A549 (cell line): ENCODE data around the gene FLNB. TPM values are rescaled to one million over a fixed set of nuclear protein-coding genes. Genes with fewer than 3 reads are reported as not detected.
A peak's percentile ranks its signal among the peaks of the same experiment; 100 is the strongest.

ENCODE experiments used
- ATAC-seq, 2 experiments: fragments of 200-7000 bp in 1 of 2; fragments of >200 bp in 1 of 2; cut with Nextera tagmentation in 1 of 2; cut with Tn5 transposase in 1 of 2; 3 replicates each; pipeline versions ENCODE4 v1.8.0 to v1.9.1; 2018 to 2020; ENCODE audit warnings: mild to moderate bottlenecking in 1 of 2, moderate library complexity in 1 of 2
- CTCF ChIA-PET: fragments of 300-600 bp; sonication (Branson Sonifier 250); formaldehyde crosslinking; extraction: SDS; loops from one replicate; lab custom pipeline; 2021; ENCODE audit warnings: antibody characterized with exemption, inconsistent platforms; lab: Yijun Ruan, JAX
- POLR2A ChIA-PET: fragments of 350-600 bp; formaldehyde crosslinking; extraction: SDS; loops from one replicate; lab custom pipeline; 2021; ENCODE audit warnings: antibody characterized with exemption, inconsistent platforms; lab: Yijun Ruan, JAX
- DNase-seq, 2 experiments: peaks; one replicate each; pipeline versions ENCODE4 v3.0.0 to v3.0.0-alpha.2; 2011 to 2016; ENCODE audit warnings: low read depth in 1 of 2, low spot score in 1 of 2
- FAIRE-seq: peaks from 2 replicates; lab custom pipeline; 2011; peaks lifted over from hg19 to GRCh38; lab: Jason Lieb, UNC
- H3K27ac ChIP-seq, 2 experiments: fragments of >200 bp; sonication (Bioruptor Twin); formaldehyde crosslinking; 3 replicates each; pipeline ENCODE4 v1.5.1; 2016 to 2017
- H3K4me1 ChIP-seq: fragments of >200 bp; sonication (Bioruptor Twin); formaldehyde crosslinking; 3 replicates; pipeline ENCODE4 v1.6.1; 2016
- H3K4me2 ChIP-seq: fragments of >200 bp; sonication (Bioruptor Twin); formaldehyde crosslinking; 3 replicates; pipeline ENCODE4 v1.6.1; 2016
- H3K4me3 ChIP-seq: fragments of >200 bp; sonication (Bioruptor Twin); formaldehyde crosslinking; 3 replicates; pipeline ENCODE4 v1.5.1; 2016
- H3K9me3 ChIP-seq: fragments of >200 bp; sonication (Bioruptor Twin); formaldehyde crosslinking; 3 replicates; pipeline ENCODE4 v1.6.1; 2016
- BHLHE40 ChIP-seq: IDR thresholded peaks from 2 replicates; pipeline ENCODE4 v1.6.1; 2012; ENCODE audit warnings: low read depth, low read length, inconsistent platforms
- CBX2 ChIP-seq: fragments of 200-600 bp; sonication (generic); IDR thresholded peaks from 2 replicates; pipeline ENCODE4 v1.6.1; 2016; ENCODE audit warnings: low read depth, mild to moderate bottlenecking, borderline replicate concordance
- CBX8 ChIP-seq: fragments of 200-600 bp; sonication (generic); IDR thresholded peaks from 2 replicates; pipeline ENCODE4 v1.6.1; 2016
- CTCF ChIP-seq: fragments of >200 bp; sonication (Bioruptor Twin); formaldehyde crosslinking; IDR thresholded peaks from 3 replicates; pipeline ENCODE4 v1.5.1; 2016
- EHMT2 ChIP-seq: fragments of 200-600 bp; sonication (generic); IDR thresholded peaks from 2 replicates; pipeline ENCODE4 v1.6.1; 2016; ENCODE audit warnings: antibody characterized with exemption, low read depth, mild to moderate bottlenecking, moderate library complexity
- FOXS1 ChIP-seq: fragments of 250-450 bp; sonication (Bioruptor Pico); IDR thresholded peaks from 2 replicates; pipeline ENCODE4 v1.5.0; 2020; ENCODE audit warnings: mild to moderate bottlenecking, moderate library complexity
- GATA3 ChIP-seq: IDR thresholded peaks from 2 replicates; pipeline ENCODE4 v1.6.1; 2012; ENCODE audit warnings: borderline replicate concordance
- KDM5A ChIP-seq: fragments of 200-600 bp; sonication (generic); IDR thresholded peaks from 2 replicates; pipeline ENCODE4 v1.6.1; 2016; ENCODE audit warnings: antibody characterized with exemption, mild to moderate bottlenecking
- MAZ ChIP-seq: fragments of 150-350 bp; IDR thresholded peaks from 2 replicates; pipeline ENCODE4 v1.6.1; 2014; ENCODE audit warnings: antibody characterized with exemption, low read depth, low read length, borderline replicate concordance
- RAD21 ChIP-seq, 2 experiments: fragments of >200 bp in 1 of 2; sonication (Bioruptor Twin) in 1 of 2; formaldehyde crosslinking in 1 of 2; IDR thresholded peaks in 1 of 2; conservative IDR thresholded peaks in 1 of 2; 2 replicates in 1 of 2; 3 replicates in 1 of 2; pipeline ENCODE4 v1.6.1; 2012 to 2018; ENCODE audit warnings: inconsistent platforms in 1 of 2
- RCOR1 ChIP-seq: fragments of 150-350 bp; IDR thresholded peaks from 2 replicates; pipeline ENCODE4 v1.6.1; 2014; ENCODE audit warnings: antibody characterized with exemption, low read length, low read depth
- RFX5 ChIP-seq: fragments of 450-650 bp; IDR thresholded peaks from 2 replicates; pipeline ENCODE4 v1.7.1; 2014; ENCODE audit warnings: antibody characterized with exemption, mild to moderate bottlenecking, moderate library complexity
- SREBF2 ChIP-seq: fragments of 450-650 bp; IDR thresholded peaks from 2 replicates; pipeline ENCODE4 v1.6.1; 2014; ENCODE audit warnings: mild to moderate bottlenecking, moderate library complexity
- ZC3H11A ChIP-seq: fragments of 450-650 bp; IDR thresholded peaks from 2 replicates; pipeline ENCODE4 v1.6.1; 2014; ENCODE audit warnings: antibody characterized with exemption, mild to moderate bottlenecking
- WGBS: methylation state at CpG from one replicate; pipeline ENCODE4 v1.1.6; 2017; ENCODE audit errors: missing lambda C conversion rate; 5-methylcytosine and 5-hydroxymethylcytosine counted together
- polyA plus RNA-seq, 4 experiments: library from polyadenylated mRNA; depleted of rRNA in 3 of 4; stranded (reverse); fragments of >200 nt; fragmentation: RNase III in 1 of 4; extraction: RNeasy Plus Mini Kit Qiagen cat#74134 plus additional on column Dnase treatment in 1 of 4; gene quantifications; 2 replicates in 3 of 4; 3 replicates in 1 of 4; pipeline ENCODE4 v1.2.3, GENCODE V29; 2011 to 2017
- TF ChIP-seq, protein P1 (sequence below): fragments of >200 bp; sonication (Bioruptor Twin); formaldehyde crosslinking; IDR thresholded peaks from 2 replicates; pipeline ENCODE4 v1.6.1; 2016
- TF ChIP-seq, protein P2 (sequence below): fragments of >200 bp; sonication (Bioruptor Twin); formaldehyde crosslinking; IDR thresholded peaks from 3 replicates; pipeline ENCODE4 v1.6.1; 2016
- TF ChIP-seq, protein P3 (sequence below): IDR thresholded peaks from 2 replicates; pipeline ENCODE4 v1.6.1; 2012

FLNB gene
- polyA plus RNA-seq, 2 of the 4 experiments (the other 2 are of a cell fraction): 235 to 439 TPM

- POLR2A ChIA-PET: interaction anchor here (0.6 to 0.9 kb wide), 2 partner anchors 9 to 68 kb away, joined by 4 read pairs; no protein-coding TSS in a partner anchor
Measured at GRCh38 chr3:57978316-57978715, 29.9 kb upstream of the FLNB start.

DNA sequence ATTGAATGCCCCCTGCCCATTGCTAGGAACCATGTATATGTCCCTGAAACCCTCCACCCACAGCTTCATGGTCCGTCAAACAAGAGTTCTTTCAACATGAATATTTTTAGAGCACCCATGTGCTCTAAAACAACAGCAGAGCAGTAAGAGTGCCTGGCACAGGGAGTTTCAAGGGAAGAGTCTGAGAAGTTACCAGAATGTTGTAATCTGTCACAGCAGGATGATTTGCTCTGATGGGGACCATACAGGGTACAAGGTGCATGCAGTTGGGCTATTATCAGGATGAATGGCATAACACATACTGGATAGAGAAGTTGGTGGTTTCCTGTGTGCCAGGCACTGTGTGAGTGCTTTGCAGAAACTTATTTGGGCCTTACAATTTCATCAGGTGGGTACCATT, 27.8 kb upstream of the FLNB start:
- H3K9me3 ChIP-seq: no peaks in the 10 kb centered on the region
- ChIA-PET POLR2A (no interaction called here), CTCF (interaction anchor here (0.8 to 1.1 kb wide), 2 partner anchors 18 to 27 kb away, joined by 3 to 4 read pairs; no protein-coding TSS in a partner anchor)
- ATAC-seq: no peak
- H3K4me1 ChIP-seq: peaks cover 80% of the 10 kb centered on the region
- 97% methylated on average over 1 of the region's 1 CpG for WGBS
- peak overlapping the region; percentile 92 to 98 for H3K27ac ChIP-seq
- FAIRE-seq: no peak
- no peak for DNase-seq
- TF ChIP-seq GATA3 (no peak), BHLHE40 (no peak), EHMT2 (no peak), ZC3H11A (no peak), MAZ (no peak), CBX8 (no peak)
- TF ChIP-seq, protein P1, sequence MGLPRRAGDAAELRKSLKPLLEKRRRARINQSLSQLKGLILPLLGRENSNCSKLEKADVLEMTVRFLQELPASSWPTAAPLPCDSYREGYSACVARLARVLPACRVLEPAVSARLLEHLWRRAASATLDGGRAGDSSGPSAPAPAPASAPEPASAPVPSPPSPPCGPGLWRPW: no peak
- TF ChIP-seq, protein P2, sequence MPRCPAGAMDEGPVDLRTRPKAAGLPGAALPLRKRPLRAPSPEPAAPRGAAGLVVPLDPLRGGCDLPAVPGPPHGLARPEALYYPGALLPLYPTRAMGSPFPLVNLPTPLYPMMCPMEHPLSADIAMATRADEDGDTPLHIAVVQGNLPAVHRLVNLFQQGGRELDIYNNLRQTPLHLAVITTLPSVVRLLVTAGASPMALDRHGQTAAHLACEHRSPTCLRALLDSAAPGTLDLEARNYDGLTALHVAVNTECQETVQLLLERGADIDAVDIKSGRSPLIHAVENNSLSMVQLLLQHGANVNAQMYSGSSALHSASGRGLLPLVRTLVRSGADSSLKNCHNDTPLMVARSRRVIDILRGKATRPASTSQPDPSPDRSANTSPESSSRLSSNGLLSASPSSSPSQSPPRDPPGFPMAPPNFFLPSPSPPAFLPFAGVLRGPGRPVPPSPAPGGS: no peak
- TF ChIP-seq, all 56 proteins: peak for 0
- H3K4me2 ChIP-seq: no peak overlapping the region
- H3K4me3 ChIP-seq: no peak overlapping the region

More at GRCh38 chr3:57978316-57978715, 29.9 kb upstream of the FLNB start:
- ATAC-seq (peak; percentile 32 to 61; a peak in 4 of 6 replicates), FAIRE-seq (no peak), DNase-seq (peak in 1 of 2 experiments; percentile 78)
- peak overlapping the region; percentile 92 to 98 for H3K27ac ChIP-seq
- no peak overlapping the region for H3K4me3 ChIP-seq
- WGBS: 4% methylated on average over 8 of the region's 8 CpGs
- H3K4me1 ChIP-seq: peaks cover 79% of the 10 kb centered on the region
- peak overlapping the region; percentile 82 for H3K4me2 ChIP-seq
- 0 out of 5 replicates have a peak, but pooled peaks of 1 of the 2 experiments have one; percentile 7 for TF ChIP-seq RAD21 (conservative IDR thresholded peaks at IDR 0.05 in 1 of 2, IDR thresholded peaks at IDR 0.05 in 1 of 2)
- 0 out of 2 replicates have a peak, but pooled peaks have one; percentile 22 for TF ChIP-seq GATA3
- TF ChIP-seq CTCF: no peak
- no peak for TF ChIP-seq FOXS1 (CRISPR knock-in tag)
- no peak for TF ChIP-seq KDM5A
- TF ChIP-seq, protein P3, sequence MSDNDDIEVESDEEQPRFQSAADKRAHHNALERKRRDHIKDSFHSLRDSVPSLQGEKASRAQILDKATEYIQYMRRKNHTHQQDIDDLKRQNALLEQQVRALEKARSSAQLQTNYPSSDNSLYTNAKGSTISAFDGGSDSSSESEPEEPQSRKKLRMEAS: 0 out of 2 replicates have a peak, but pooled peaks have one; percentile 17
- TF ChIP-seq SREBF2: no peak
- H3K9me3 ChIP-seq: no peaks in the 10 kb centered on the region
- CTCF ChIA-PET: interaction anchor here (1.0 to 1.2 kb wide), 2 partner anchors 15 to 16 kb away, joined by 3 read pairs; no protein-coding TSS in a partner anchor

DNA sequence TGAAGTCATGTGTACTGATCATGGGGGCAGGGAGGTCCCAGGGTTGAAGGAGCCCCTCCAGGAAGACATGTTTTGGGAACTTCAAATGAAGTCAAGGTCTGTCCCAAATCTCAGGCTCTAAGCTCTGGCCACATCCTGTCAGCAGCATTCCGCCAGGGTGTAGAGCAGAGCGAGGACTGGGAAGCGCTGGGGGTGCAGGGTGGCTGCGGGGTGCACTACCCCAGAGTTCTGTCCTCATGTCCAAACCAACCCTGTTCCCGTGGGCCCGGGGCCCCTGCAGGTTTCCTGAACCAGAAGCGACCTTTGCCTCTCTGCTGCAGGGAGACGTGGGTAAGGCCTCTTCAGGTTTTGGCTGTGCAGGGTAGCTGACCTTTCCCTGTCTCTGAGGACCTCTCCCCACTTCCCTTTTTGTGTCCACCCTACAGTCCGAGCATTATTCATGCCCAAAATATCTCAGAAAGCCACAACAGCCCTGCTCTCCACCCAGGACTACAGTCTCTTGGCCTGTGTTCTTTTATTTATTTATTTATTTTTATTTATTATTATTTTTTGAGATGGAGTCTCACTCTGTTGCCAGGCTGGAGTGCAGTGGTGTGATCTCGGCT, 26.6 kb upstream of the FLNB start:
- TF ChIP-seq CBX8 (no peak), RCOR1 (no peak), CBX2 (no peak), KDM5A (no peak), RFX5 (no peak)
- ChIA-PET CTCF (interaction anchor here (0.8 to 1.3 kb wide), 2 partner anchors 9 to 19 kb away, joined by 4 read pairs; no protein-coding TSS in a partner anchor), POLR2A (no interaction called here)
- 75% methylated on average over 10 of the region's 10 CpGs for WGBS
- H3K4me2 ChIP-seq: 0 out of 3 replicates have a peak overlapping the region, but pooled peaks have one; percentile 8
- DNase-seq (no peak), FAIRE-seq (no peak), ATAC-seq (no peak)
- peaks cover 71% of the 10 kb centered on the region for H3K4me1 ChIP-seq
- H3K9me3 ChIP-seq: no peaks in the 10 kb centered on the region
- peak overlapping the region; percentile 92 to 98 for H3K27ac ChIP-seq
- H3K4me3 ChIP-seq: no peak overlapping the region
